Gastrocnemius medialis (tissue), 4 donors: ENCODE data around the gene PGA5.

Source experiments
- POLR2A ChIP-seq, 2 donors: fragments of 450-650 bp; IDR thresholded peaks; one replicate each; pipeline ENCODE4 v1.6.1; 2017; ENCODE audit warnings: antibody characterized with exemption in 2 of 2, mild to moderate bottlenecking in 2 of 2, moderate library complexity in 2 of 2
- TF ChIP-seq, protein P1 (sequence below), 5 experiments: fragments of 450-650 bp in 3 of 5; fragments of 200-600 bp in 2 of 5; sonication (generic) in 2 of 5; IDR thresholded peaks in 4 of 5; conservative IDR thresholded peaks in 1 of 5; 1 replicate in 4 of 5; 2 replicates in 1 of 5; pipeline ENCODE4 v1.5.1; 2016 to 2019; ENCODE audit warnings: antibody characterized with exemption in 5 of 5, mild to moderate bottlenecking in 3 of 5, moderate library complexity in 3 of 5

- no peak for TF ChIP-seq POLR2A (IDR thresholded peaks at IDR 0.05)
- TF ChIP-seq, protein P1, sequence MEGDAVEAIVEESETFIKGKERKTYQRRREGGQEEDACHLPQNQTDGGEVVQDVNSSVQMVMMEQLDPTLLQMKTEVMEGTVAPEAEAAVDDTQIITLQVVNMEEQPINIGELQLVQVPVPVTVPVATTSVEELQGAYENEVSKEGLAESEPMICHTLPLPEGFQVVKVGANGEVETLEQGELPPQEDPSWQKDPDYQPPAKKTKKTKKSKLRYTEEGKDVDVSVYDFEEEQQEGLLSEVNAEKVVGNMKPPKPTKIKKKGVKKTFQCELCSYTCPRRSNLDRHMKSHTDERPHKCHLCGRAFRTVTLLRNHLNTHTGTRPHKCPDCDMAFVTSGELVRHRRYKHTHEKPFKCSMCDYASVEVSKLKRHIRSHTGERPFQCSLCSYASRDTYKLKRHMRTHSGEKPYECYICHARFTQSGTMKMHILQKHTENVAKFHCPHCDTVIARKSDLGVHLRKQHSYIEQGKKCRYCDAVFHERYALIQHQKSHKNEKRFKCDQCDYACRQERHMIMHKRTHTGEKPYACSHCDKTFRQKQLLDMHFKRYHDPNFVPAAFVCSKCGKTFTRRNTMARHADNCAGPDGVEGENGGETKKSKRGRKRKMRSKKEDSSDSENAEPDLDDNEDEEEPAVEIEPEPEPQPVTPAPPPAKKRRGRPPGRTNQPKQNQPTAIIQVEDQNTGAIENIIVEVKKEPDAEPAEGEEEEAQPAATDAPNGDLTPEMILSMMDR (IDR thresholded peaks at IDR 0.05 in 4 of 5, conservative IDR thresholded peaks at IDR 0.05 in 1 of 5): no peak
Measured at GRCh38 chr11:61193596-61193995, 47.4 kb upstream of the PGA5 start.
